GM18499 (cell line): ENCODE measurements around the gene PLB1.

ENCODE experiments used
- ATAC-seq: cut with Tn5 transposase; IDR thresholded peaks from one replicate; pipeline ENCODE4 v1.9.1; 2021; ENCODE audit warnings: moderate number of reproducible peaks; ENCODE audit not compliant: insufficient read depth, unreplicated experiment

Gene PLB1

GRCh38 chr2:28620291-28620793 is 124.5 kb downstream of the PLB1 start:
- no peak for ATAC-seq

- no peak for ATAC-seq
These were observed 124.9 kb downstream of the PLB1 start for GRCh38 chr2:28620801-28621171.

GRCh38 chr2:28621172-28622100 is 125.6 kb downstream of the PLB1 start:
- no peak for ATAC-seq

- ATAC-seq, result no peak
These were observed 126.2 kb downstream of the PLB1 start for GRCh38 chr2:28622101-28622499.

- ATAC-seq, result no peak
These were observed 127.9 kb downstream of the PLB1 start for GRCh38 chr2:28623582-28624405.

DNA sequence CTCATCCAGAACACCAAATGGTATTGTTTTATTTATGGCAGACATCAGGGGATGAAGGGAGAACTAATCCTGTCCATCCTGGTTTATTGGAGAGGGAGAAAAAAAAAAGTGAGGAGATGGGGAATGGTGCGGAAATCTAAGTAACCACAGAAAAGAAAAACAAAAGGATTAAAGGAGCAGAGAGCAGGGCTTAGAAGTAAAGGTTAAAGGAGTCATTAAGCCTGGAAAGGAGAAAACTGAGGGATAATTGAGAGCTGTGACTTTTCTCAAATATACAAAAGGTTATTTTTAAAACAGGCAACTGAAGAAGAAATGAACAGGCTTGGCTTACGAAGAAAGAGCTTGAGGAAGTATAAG is 128.6 kb downstream of the PLB1 start:
- ATAC-seq, result no peak

- no peak for ATAC-seq
These were observed 129.2 kb downstream of the PLB1 start for GRCh38 chr2:28624793-28625701.

GRCh38 chr2:28626376-28626775 is 130.5 kb downstream of the PLB1 start:
- ATAC-seq, result no peak

- ATAC-seq, result no peak
These were observed 131.1 kb downstream of the PLB1 start for GRCh38 chr2:28626891-28627421.

DNA sequence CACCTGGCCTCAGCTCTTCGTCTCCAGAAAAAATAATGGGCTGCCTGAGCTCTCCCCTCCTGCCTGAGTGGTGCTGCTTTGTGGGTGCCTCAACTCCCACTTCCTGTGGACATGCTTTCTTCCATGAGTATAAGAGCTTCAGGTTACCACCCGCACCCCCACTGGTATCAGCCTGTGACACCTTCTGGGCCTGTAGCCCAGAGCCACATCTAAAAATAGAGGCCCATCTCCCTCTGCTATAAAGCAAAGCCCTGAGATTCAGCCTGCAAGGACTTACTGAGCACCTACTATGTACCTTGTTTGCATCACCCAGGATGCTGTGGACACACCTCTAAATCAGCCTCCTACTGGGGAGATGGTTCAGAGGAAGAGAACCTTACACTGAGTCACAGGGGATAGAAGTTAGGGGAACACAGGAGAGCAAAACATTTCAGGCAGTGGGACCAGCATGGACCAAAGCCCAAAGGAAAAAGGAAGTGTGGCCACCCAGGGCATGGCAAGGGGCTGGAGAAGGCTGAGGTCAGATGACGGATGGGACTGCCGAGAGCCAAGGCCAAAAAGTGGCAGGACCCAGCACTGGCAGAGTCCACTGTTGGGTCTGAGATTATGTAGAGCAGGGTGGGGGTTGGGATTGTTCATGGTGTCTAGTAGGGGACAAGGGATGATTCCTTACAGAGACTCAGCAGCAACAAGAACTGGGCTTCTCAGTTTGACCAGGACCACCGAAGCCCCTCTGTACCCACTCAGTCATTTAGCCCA is 132.0 kb downstream of the PLB1 start:
- no peak for ATAC-seq

GRCh38 chr2:28628506-28628905 is 132.6 kb downstream of the PLB1 start:
- no peak for ATAC-seq

GRCh38 chr2:28628987-28629386 is 133.1 kb downstream of the PLB1 start:
- no peak for ATAC-seq

GRCh38 chr2:28629910-28630309 is 134.1 kb downstream of the PLB1 start:
- ATAC-seq, result no peak

GRCh38 chr2:28630341-28630740 is 134.5 kb downstream of the PLB1 start:
- no peak for ATAC-seq

DNA sequence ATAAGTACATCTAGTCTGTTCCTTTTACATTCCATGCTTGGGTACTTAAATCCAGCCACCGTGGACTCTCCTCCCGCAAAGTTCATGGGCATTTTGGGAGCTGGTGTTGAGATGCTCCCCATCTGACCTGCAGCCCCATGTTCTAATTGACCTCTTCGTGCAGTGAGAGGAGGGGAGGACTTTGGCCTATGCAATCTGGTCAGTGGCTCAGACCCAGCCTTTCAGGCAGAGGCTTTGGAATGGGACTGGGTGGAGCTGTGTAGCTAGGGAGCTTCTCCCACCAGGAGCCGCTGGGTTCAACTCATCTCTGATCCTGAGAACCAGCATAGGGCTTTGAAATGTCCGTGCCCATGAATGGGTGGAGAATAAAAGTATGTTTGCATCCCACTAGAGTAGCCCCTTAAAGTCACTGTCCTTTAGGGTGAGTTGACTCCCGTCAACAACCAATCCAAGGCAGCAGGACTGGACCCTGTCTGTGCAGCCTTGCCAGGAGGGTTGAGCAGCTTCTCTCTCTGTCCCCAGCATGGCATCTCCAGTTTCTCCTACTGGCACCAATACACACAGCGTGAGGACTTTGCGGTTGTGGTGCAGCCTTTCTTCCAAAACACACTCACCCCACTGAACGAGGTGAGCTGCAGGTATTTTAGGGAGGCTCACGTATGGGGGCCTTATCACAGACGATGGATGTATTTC is 135.8 kb downstream of the PLB1 start:
- no peak for ATAC-seq

- no peak for ATAC-seq
These were observed 136.9 kb downstream of the PLB1 start for GRCh38 chr2:28632791-28633190.

- ATAC-seq, result no peak
These were observed 137.3 kb downstream of the PLB1 start for GRCh38 chr2:28633204-28633603.

DNA sequence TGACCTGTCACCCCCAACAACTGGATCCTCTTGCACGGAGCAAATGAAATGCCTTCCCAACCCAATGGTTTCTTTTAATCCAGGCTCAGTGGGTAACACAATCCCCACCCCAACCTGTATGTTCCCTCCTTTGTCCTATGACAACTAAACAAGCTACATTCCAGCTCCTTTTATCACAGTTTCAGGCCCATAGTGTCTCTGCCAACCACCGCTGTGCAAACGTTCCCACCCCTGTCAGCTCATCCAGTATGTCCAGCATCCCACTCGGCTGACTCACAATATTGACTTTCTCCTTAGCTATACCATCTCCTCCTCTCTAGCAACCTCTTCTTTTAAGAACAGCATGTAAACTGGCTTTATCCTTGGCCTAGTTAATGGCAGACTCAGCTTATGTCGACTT is 137.9 kb downstream of the PLB1 start:
- no peak for ATAC-seq

GRCh38 chr2:28635191-28635611 is 139.3 kb downstream of the PLB1 start:
- no peak for ATAC-seq
